Activated CD8-positive, alpha-beta memory T cell treated with anti-CD3 and anti-CD28 coated beads for 48 hours (primary cell): ENCODE data around the gene HNRNPCL2.
"Not testable (repeated sequence)": the region's sequence is repeated elsewhere in the genome, so short reads cannot be mapped to it uniquely, and the experiment has no call there.

ENCODE experiments used
- DNase-seq, 3 experiments: peaks; one replicate each; pipeline ENCODE4 v3.0.0-alpha.2; 2020; ENCODE audit warnings: low read depth in 2 of 3, low spot score in 2 of 3

Gene HNRNPCL2

DNA sequence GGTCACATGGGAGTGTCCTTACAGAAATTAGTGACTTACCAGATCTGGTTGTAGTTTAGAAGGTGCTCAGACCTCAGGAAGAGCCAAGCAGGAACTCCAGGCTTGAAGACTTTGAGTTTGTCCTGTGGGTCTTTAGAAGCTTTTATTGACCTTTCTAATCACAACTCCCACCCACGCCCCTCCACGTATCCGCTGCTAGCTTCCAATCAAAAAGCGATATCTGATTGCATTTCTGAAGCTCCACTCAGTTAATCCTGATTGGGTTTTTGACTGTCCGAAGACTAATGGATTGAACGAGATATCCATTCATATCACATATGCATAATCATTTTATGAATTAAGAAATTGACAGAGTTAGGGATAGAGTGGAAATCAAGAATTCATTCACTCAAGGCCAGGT is at the start of gene HNRNPCL2:
TSS of gene HNRNPCL2 (minus strand) at position 101 of the 400 bp plus-strand sequence. CDS start 454 bp downstream, outside the sequence.
- DNase-seq: not testable (repeated sequence)

DNA sequence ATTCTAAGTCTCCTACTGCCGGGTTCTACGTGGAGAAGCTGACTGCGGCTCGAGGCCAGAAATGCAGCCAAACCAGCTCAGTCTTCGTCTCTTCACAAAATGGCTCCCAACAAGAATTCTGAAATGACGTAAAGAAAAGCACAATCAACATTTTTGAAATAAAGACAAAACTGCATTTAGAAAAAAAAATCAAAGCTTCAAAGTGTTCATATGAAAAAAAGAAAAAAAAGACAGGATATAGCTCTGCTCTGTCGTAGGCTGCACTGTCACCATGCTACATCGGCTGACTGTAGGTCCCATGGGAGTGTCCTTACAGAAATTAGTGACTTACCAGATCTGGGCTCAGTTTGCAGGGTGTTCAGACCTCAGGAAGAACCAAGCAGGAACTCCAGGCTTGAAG is 48.9 kb upstream of the HNRNPCL2 start, which contains the start of gene HNRNPCL4:
TSS of gene HNRNPCL4 (minus strand) at position 101 of the 400 bp plus-strand sequence. CDS start 164 bp downstream, outside the sequence.
- not testable (repeated sequence) for DNase-seq

DNA sequence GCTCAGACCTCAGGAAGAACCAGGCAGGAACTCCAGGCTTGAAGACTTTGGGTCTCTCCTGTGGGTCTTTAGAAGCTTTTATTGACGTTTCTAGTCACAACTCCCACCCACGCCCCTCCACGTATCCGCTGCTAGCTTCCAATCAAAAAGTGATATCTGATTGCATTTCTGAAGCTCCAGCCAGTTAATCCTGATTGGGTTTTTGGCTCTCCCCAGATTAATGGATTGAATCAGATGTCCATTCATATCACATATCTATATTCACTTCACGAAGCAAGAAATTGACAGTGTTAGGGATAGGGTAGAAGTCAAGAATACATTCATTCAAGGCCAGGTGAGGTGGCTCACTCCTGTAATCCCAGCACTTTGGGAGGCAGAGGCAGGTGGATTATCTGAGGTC is 39.3 kb upstream of the HNRNPCL2 start, which contains the start of gene PRAMEF26:
TSS of gene PRAMEF26 (minus strand) at position 101 of the 400 bp plus-strand sequence. CDS start 2,914 bp downstream, outside the sequence.
- DNase-seq: not testable (repeated sequence)

DNA sequence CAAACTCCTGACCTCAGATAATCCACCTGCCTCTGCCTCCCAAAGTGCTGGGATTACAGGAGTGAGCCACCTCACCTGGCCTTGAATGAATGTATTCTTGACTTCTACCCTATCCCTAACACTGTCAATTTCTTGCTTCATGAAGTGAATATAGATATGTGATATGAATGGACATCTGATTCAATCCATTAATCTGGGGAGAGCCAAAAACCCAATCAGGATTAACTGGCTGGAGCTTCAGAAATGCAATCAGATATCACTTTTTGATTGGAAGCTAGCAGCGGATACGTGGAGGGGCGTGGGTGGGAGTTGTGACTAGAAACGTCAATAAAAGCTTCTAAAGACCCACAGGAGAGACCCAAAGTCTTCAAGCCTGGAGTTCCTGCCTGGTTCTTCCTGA is 46.2 kb downstream of the HNRNPCL2 start, which contains the start of gene PRAMEF25:
TSS of gene PRAMEF25 (plus strand) at position 301 of the 400 bp plus-strand sequence. CDS start 2,920 bp downstream, outside the sequence.
- not testable (repeated sequence) for DNase-seq
